Neural progenitor cell (in vitro differentiated cells): ENCODE measurements around the gene PLXNA4.

ENCODE experiments used
- EZH2 ChIP-seq: fragments of 200-600 bp; sonication (generic); IDR thresholded peaks from 2 replicates; pipeline ENCODE4 v1.6.1; 2017; ENCODE audit warnings: antibody characterized with exemption, mild to moderate bottlenecking, moderate library complexity
- EZH2phosphoT487 ChIP-seq: fragments of 200-600 bp; sonication (generic); IDR thresholded peaks from 2 replicates; pipeline ENCODE4 v1.6.1; 2017; ENCODE audit warnings: antibody characterized with exemption
- TF ChIP-seq, protein P1 (sequence below): fragments of 200-600 bp; sonication (generic); IDR thresholded peaks from 2 replicates; pipeline ENCODE4 v1.5.1; 2017; ENCODE audit warnings: antibody characterized with exemption, mild to moderate bottlenecking

DNA sequence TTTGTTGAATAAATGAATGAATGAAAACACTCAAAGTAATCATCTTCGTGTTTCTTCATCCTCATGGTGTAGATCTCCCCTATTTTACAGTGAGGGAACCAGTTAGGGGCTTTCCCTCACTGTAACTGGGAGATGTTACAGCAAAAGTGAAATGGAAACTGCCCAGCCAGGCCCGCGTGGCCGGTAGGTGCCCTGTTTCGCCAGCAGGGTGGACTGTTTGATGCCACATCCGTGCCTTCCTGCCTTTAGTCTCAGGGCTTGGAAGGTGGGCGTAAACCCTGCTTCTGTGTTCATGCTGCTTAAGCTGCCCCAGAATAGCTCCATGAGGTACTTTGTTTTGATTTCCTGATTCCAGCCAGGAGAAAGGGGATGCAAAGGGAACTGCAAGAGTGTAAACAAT, 268.8 kb downstream of the PLXNA4 start:
- TF ChIP-seq, protein P1, sequence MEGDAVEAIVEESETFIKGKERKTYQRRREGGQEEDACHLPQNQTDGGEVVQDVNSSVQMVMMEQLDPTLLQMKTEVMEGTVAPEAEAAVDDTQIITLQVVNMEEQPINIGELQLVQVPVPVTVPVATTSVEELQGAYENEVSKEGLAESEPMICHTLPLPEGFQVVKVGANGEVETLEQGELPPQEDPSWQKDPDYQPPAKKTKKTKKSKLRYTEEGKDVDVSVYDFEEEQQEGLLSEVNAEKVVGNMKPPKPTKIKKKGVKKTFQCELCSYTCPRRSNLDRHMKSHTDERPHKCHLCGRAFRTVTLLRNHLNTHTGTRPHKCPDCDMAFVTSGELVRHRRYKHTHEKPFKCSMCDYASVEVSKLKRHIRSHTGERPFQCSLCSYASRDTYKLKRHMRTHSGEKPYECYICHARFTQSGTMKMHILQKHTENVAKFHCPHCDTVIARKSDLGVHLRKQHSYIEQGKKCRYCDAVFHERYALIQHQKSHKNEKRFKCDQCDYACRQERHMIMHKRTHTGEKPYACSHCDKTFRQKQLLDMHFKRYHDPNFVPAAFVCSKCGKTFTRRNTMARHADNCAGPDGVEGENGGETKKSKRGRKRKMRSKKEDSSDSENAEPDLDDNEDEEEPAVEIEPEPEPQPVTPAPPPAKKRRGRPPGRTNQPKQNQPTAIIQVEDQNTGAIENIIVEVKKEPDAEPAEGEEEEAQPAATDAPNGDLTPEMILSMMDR, result peak; percentile 36
- TF ChIP-seq EZH2 (no peak), EZH2phosphoT487 (no peak)
